ENCODE data around the gene PRR33.

PRR33 gene

GRCh38 chr11:1927848-1928469 lies 36.3 kb upstream of the PRR33 start:
- DNase-seq: no peak

- DNase-seq: no peak
Observed at GRCh38 chr11:1927026-1927847, 35.5 kb upstream of the PRR33 start.

- DNase-seq: no peak
Observed at GRCh38 chr11:1926156-1927025, 34.7 kb upstream of the PRR33 start.

DNA sequence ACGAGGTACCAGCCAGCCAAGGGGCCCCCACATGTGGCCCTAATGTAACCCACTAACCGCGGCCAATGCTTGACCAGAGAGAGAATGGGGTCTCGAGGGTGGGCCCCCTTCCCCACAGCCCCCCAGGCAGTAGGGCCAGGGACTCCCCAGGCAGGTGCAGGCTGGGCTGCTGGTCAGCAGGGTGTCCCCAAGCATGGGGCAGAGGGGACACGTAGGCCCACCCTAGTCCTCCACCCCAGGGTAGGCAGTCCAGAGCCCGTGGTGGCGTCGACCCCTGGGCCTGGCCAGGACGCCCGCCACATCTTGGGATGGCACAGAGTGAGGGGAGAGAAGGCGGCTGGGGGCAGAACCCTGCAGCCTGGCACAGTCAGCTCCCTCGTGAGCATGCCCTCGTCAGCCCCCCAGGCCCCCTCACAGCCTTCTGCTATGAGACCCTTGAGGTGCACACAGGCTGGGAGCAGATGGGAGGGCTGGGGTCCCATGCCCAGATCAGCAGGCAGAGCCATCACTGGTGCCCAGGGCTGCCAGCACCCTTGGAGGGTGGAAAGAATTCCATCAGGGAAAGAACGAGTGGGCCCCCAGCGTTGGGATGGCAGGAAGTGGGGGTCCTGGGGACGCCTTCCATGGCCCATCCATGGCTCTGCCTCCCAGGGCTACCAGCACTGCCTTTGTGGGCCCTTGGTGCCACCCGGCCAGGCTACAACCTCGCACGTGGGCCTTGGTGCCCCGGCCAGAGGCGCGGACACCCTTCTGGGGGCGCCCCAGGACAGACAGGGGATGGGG lies 33.9 kb upstream of the PRR33 start:
- DNase-seq: no peak

DNA sequence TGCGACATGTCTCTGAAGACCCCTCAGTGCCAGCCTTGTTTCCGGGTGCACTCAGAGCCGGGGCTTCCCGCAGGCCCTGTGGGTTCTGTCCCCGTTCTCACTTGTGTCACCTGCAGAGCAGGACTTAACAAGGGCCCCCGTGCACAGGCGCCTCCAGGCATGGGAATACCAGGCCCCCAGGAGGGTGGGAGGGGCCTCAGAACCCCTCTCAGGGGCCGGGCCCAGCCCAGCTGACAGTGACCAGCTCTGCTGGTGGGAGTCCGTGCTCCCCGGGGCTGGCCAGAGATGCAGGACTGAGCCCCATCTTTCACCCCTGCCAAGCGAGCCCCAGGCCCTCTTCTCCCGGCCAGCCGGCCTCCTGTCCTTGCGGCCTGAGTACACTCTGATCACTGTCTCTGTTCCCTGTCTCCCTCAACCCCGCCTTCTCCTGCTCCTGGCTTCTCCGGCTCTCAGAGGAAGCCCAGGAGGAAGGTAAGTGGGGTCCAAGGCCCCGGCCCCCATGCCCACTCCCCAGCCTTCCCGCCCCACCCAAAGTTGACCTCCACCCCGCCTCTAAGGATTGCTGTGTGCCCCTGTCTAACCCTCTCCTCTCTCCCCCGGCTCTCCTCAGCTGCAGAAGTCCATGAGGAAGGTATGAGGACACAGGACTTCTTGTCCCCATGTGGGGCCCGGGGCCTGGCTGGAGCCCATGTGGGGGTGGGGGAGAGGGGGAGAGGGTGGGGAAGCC lies 33.1 kb upstream of the PRR33 start:
- DNase-seq: no peak

GRCh38 chr11:1924181-1924580 lies 32.5 kb upstream of the PRR33 start:
- DNase-seq: no peak

DNA sequence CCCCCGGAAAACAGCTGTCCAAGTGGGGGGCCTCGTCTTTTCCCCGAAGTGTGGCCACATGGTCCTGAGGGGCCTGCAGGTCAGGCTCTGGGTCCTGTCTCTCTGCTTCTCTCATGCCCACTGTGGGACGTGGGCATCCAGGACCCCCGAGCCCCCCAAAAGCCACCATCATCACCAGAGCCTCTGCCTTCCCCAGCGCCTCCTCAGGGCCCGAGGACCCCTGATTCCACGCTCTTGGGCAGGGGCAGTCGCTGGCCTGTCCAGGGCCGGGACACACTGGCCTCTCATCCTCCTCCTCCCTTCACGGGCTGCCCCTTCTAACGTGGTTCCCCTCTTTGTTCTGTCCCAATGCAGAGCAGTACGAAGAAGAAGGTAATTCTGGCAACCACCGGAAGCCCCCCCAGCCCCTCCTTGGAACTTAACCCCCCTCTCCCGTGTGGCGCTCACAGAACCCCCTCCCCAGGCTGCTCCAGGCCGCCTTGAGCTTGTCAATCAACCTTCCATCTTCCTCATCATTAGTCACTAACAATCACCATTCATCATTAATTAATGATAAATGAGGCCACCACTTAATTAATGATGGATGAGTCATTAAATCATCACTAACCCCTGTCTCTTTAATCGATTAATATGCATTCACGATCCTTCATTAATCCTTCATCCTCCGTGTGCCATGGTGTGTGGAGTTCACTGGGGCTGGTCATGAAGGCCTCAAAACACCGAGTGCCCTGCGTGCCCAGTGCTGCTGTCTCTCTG lies 31.7 kb upstream of the PRR33 start:
- DNase-seq: no peak

DNA sequence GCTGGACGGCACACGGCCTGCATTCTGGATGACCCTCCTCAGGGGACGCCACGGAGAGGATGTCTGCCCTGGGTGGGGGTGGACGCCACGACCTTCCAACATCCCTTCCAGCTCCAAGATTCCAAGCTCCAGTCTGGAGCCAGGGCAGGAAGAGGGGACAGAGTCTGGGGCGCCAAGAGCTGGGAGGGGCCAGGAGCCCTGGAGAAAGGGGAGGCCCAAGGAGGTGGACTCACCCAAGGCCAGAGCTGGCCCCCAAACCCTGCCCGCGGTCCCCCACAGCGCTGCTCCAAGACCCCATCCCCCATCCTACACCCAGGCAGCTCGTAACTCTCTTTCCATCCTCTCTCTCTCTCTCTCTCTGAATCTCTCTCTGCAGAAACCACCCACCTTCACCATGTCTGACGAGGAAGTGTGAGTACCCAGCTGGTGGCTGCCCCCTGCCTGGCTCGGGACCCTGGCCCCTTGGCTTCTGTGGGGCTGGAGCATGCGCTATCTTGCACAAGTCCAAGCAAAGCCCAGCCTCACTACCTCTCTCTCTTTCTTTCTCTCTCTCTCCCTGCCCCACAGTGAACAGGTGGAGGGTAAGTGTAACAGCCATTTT lies 30.9 kb upstream of the PRR33 start:
- no peak for DNase-seq

DNA sequence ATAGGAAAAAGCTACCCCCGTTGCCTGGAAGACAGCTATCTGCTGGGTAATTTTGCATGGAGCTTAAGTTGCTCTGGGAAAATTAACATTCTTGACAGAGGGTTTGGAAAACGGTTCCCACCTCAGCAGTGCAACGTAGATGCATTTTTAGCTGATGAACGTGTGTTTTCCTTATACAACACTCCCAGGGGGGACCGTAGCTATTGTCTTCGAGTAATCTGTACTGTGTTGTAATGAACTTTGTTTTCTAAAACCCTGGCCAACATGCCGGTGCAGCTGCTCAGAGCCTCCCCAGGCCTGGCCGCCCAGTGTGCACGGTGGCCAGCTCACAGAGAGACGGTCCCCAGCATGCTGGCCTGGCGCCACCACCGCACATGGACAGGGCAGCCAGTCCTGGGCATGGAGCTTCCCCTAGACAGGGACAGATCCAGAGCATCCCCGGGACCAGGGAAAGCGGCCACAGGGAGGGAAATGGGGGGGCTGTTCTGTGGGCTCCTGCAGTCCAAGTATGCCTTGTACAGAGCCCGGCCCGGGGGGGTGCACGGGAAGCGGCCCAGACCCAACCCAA lies 30.0 kb upstream of the PRR33 start:
- no peak for DNase-seq

DNA sequence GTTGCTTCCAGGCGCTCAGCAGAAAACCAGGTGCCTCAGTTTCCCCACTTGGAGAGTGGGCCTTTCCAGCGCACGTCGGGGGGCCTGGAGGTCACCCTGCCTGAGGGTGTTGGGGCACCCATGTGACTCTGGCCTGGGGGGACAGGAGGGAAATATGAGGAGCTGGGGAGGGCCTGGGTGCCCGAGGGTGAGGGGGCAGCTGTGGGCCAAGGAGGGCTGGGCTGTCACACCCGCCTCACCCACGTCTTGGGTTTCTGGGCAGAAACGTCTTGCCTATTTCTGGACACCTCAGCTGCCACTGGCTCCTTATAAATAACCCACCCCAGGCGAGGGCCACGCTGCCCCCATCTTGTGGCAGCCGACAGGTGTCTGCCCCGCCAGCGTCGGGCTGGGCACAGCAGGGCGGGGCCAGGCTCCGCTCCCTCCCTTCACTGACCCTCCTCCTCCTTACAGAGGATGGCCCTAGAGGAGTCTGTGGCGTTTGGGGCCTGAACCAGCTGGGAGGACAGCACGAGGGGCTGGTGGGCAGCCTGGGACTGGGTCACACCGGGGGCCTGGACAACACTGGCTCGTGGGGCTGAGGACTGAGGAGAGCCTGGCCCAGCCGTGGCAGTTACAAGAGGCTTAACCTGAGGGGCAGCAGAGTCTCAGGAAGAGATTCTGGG lies 29.3 kb upstream of the PRR33 start:
- no peak for DNase-seq

DNA sequence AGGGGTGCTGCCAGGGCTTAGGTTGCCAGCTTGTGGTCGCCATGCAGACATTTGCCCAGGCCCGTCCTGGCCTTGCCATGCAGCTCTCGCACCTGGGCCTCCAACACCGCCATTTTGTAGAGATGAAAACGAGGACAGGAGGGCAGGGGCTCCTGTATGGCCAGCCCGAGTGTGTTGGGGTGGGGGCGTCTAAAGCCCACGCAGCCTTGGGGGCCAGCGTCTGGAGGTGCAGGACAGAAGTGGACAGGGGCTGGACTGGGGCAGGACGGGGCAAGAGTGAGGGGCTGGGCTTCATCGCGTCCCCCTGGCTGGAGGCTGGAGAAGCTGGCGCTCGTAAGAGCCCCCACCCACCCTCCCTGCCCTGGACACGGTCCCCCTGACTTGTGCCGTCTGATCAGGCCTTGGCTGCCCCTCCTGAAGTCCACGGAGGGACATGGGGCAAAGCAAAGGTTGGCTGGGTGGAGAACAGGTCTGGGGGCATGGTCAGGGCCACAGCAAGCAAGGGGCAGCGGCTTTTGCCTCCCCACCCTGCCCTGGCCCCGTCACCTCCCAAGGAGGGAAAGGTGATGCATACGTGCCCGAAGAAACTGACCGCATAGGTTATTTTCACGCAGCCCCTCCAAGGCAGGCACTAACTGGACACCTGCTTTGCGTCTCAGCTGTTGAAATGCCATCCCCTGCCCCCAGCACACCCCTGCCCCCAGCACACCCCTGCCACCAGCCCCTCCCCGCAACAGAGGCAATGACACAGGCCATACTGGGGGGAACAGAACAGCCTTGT lies 28.6 kb upstream of the PRR33 start:
- DNase-seq: no peak

DNA sequence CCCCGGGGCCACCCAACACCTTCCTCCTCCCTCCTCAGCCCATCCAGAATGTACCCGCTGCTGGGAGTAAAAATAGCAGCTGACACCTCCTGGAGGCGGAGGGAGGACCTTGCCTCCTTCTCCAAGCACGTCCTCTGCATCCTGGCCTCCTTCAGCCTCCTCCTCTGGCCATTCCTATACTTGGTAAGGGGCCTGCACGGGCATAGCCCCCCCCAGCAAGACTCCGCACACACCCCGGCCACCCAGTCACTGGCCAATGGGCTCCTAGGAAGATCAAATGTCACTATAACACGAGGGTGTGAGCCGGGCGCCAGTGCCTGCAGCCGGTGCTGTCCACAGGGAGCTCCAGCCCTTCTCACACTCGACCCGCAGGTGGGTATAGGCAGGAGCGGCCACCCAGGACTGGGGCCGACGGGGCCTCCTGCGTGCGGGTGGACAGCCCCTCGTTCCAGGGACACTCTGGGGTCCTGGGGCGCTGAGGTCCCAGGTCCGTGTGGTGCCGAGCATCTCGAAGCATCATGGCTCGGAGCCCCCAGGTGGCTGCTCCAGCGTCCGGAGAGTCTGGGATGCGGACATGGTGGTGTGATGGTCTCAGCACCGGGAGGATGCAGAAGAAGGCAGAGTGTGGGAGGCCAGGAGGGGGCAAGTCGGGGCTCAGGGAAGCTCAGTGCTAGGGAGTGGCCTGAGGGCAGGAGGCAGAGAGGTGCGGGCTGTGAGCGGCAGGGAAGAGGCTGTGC lies 27.9 kb upstream of the PRR33 start, which contains the start of gene TNNT3:
TSS of gene TNNT3 (plus strand) at position 313 of the 737 bp plus-strand sequence. CDS start 3,172 bp downstream, outside the sequence.
- DNase-seq: no peak

DNA sequence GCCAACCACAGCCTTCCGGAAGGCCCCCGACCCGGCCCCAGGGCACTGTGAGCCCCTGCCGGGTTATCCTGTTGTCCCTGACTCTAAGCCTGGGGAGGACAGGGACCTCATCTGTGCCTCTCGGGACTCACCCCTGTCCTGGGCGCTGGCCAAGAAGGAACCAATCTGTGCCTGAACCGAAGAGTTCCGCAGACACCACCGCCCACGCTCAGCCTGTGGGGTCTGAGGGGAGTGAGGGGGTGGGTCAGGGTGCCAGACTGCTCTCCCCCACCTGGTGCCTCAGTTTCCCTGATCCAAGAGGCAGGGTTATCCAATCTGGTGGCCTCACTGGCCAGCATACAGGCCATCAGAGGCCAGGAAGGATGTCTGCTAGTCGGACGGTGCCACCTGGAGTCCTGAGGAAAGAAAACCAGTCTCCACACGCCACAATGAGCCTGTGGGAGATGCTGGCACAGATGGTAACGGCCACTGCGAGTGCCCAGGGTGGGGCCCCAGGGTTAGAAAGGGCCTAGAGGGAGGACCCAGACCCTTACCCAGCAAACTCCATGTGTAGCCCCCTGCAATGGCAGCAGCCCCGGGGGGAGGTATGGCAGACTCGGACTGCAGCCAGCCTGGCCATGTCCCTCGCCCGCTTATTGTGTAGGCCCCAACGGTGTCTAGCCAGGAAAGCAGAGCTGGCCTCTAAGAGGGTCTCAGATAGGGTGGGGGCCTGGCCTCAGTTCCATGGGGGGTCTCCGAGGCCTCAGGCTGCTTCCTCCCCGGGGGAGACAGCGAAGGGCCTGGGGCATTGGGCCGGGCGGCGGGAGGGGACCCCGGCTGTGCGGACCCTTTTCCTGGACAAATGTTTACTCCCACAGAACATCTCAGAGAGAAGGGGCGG lies 27.0 kb upstream of the PRR33 start:
- no peak for DNase-seq

DNA sequence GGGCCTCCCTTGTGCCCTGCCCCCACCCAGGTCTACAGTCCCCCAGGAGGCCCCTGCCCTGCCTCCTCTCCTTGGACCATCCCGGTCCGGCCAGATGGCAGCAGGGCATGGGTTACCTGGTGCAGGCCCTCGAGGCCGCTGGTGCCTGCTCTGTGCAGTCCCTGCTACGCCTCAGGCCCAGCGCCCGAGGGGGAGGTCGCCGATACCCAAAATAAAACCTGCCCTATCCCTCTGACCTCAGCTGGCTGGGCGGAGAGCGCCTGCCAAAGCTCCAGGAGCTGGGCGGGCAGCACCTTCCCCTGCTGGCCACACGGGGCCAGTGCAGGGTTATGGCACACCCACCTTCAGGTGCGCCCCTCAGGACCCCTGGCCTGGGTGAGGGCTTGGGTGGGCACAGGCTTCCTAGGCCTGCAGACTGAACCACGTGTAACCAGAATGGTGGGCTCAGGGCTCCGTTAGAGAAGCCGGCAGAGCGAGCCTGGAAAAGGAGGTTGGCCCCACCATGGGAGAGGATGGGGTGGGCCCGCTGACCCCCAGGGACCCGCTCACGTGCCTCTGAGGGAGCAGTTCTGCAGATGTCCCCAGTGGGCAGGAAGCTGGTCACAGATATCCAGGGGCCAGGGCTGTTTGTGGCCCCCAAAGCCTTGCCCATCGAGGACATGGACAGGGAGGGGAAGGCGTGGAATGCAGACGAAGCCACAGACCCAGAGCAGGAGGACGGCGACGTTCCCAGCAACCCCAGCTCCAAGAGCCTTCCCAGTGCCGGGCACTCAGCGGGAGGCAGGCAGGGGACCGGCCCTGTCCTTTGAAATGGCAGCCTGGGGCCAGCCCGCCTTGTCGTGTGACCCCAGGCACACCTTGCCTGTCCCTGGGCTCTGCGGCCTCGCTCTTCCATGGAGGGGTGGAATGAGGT lies 26.1 kb upstream of the PRR33 start:
- no peak for DNase-seq

GRCh38 chr11:1916986-1917522 lies 25.4 kb upstream of the PRR33 start:
- DNase-seq: no peak
